GM18861 (cell line): ENCODE results near the gene TPK1.
"Not testable (repeated sequence)": the region's sequence is repeated elsewhere in the genome, so short reads cannot be mapped to it uniquely, and the experiment has no call there.

Experiments
- ATAC-seq: cut with Tn5 transposase; IDR thresholded peaks from one replicate; pipeline ENCODE4 v1.9.1; 2021; ENCODE audit not compliant: unreplicated experiment

Gene TPK1

GRCh38 chr7:144777889-144778288, 58.0 kb downstream of the TPK1 start:
- ATAC-seq, result not testable (repeated sequence)

- ATAC-seq, result no peak
Observed at GRCh38 chr7:144777005-144777839, 58.6 kb downstream of the TPK1 start.

- ATAC-seq, result no peak
Observed at GRCh38 chr7:144776447-144776846, 59.4 kb downstream of the TPK1 start.

- ATAC-seq, result no peak
Observed at GRCh38 chr7:144775749-144776148, 60.1 kb downstream of the TPK1 start.

DNA sequence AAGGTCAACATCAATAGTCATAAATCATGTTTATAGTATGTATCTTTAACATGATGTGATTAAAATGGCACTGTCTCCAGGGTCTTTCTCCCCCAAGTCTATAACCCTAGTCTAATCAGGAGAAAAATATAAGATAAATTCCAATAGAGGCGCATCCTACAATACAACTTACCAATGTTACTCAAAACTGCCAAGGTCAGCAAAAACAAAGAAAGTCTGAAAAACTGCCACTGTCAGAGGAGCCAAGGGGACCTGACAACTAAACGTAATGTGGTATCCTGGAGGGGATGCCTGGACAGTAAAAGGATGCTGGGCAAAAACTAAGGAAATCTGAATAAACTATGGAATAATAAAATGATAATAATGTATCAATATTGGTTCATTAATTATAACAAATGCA, 63.9 kb downstream of the TPK1 start:
- no peak for ATAC-seq

- no peak for ATAC-seq
Observed at GRCh38 chr7:144771174-144771573, 64.7 kb downstream of the TPK1 start.

DNA sequence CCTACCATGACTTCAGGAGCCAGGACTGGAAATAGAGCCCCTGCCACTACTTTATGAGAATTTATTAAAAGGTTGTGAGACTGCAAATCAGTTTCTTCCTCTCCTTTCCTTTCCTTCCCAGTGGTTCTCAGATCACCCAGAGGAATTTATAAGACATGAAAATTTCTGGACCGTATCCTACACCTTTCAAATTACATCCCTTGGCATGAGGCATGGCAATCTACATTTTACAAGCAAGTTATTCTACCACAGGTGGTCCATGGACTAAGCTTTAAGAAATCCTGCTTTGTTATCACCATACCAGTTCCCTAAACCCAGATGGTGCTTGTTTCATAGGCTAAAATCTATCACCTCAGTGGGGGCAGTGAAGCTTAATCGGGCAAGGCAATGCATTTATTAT, 66.5 kb downstream of the TPK1 start:
- no peak for ATAC-seq

- ATAC-seq, result no peak
Observed at GRCh38 chr7:144768633-144769032, 67.2 kb downstream of the TPK1 start.

DNA sequence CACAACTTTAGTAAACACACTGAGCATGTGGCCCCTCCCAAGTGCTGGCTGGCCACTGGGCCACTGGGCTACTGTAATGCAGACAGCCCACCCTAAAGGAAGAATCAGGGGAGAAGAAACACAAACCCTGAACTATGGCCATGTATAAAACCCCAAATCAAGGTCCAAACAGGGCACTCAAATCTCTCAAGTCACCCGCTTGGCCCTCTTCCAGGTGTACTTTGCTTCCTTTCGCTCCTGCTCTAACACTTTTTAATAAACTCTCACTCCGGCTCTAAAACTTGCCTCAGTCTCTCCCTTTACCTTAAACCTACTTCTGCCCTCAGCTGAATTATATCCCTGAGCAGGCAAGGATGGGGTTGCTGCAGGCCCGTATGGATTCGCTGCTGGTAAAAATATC, 72.6 kb downstream of the TPK1 start:
- ATAC-seq, result no peak

DNA sequence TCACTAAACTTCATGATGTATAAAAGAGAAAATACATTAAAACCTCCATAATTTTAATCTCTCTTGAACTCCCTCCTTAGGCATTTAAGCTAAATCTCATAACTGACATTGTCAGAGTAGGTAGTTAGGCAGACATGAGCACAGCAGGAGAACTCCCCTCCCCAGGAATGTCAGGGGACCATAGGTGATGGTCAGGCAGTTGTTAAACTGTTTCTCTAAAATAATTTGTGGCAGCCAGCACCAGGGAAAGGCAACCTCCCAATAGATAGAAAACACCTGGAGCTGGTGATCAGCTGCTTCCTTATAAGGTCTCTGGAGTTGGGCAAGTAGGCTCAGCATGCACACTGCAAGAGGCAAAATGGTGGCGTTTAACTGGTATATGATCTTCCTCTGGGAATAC, 73.0 kb downstream of the TPK1 start:
- ATAC-seq, result no peak

- no peak for ATAC-seq
Observed at GRCh38 chr7:144761493-144761892, 74.4 kb downstream of the TPK1 start.

GRCh38 chr7:144759653-144760052, 76.2 kb downstream of the TPK1 start:
- no peak for ATAC-seq

DNA sequence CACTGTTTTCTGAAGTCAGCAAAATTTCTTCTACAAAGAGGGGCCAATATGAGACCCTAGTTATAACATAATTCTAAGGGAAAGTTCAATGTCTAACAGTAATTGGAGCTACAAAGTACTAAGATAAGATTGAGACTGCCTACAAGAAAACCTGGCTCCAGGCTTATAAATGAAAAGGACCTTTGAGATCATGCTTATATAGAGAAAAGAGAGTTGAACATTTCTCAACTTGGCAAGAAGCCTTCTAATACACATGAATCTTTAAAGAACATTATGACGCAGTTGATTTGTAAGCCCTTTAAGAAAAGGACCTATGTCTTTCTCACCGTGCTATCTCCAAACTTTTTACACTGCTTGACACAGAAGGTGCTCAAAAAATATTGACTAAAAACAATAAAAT, 87.9 kb downstream of the TPK1 start:
- ATAC-seq, result no peak

GRCh38 chr7:144738708-144739314, 97.0 kb downstream of the TPK1 start:
- peak; percentile 94 for ATAC-seq

DNA sequence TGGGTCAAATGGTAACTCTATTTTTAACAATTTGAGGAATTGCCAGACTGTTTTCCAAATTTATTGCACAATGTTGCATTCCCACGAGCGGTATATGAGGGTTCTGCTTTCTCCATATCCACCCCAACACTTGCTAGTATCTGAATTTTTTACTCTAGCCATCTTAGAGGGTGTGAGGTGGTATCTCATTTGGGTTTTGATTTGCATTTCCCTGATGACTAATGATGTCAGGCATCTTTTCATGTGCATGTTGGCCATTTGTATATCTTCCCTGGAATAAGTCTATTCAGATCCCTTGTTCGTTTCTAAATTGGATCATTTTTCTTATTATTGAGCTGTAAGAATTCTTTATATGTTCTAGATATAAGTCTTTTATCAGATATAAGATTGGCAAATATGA, 97.7 kb downstream of the TPK1 start:
- no peak for ATAC-seq

GRCh38 chr7:144736880-144737493, 98.9 kb downstream of the TPK1 start:
- ATAC-seq, result no peak

GRCh38 chr7:144735505-144736276, 100.2 kb downstream of the TPK1 start:
- ATAC-seq, result no peak

DNA sequence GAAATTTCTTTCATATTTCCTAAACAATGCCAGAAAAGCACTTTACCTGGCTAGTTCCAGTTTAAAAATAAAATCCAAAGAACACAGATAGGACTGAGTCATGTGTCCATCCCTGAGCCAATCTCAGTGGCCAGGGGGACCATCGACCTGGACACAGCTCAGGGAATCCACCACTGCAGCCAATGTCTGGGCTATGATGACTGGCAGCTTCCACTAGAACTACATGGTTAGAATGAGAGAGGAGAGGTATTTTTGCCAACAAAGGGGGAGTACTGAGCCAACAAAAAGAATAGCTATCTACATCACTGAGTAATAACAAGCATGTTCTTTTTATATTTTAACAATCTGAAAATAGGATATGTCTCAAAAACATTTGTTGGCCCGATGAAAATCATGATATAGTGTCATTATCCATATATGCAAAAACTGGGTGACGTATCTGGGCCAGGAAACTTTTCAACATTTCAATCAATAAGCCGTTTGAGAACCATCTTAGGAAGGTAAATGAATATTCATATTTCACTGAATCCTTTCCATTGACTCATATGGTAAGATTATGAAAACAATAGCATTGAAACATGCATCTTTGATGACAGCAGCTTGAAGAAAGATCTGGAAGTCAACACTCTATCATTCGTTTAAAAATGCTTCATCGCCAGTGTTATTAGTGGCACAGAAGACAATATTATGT, 104.0 kb downstream of the TPK1 start:
- ATAC-seq, result no peak

- no peak for ATAC-seq
Observed at GRCh38 chr7:144730224-144730623, 105.6 kb downstream of the TPK1 start.

DNA sequence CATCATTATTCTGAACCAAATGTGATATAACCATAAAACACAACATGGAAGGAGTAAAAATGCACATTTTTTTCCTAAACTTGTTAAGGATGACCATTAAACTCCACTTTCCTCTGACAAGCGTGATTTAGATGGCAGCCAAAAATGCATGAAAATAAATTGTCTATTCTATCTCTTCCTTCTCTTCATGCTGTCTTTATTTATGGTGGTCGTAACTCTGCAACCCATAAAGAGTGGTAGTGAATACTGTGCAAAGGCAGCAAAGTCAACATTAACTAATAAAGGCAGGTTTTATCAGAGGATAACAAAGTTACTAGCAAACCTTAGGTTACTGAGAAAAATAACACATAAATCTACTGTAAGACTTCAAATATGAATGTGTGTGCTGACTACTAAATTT, 106.6 kb downstream of the TPK1 start:
- no peak for ATAC-seq

DNA sequence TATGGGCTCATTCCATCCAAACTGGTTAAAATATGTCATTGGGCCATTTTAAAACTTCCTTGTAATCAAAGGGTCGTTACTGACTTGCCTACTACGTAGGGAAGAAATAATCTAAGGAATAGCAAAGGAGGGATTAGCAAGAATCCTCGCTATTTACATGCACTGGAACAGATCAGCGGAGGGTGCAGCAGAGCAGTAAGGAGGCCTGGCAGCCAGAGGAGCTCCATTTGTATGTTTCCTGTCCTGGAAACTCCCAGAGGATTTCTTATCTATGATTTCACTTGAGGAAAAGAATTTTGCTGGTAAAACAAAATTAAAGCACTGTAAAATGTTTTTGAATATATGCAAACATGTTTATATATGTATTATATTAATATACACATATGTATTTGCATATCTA, 107.3 kb downstream of the TPK1 start:
- no peak for ATAC-seq
